Stimulated activated naive B cell treated with anti-CD40 and anti-IgM and Interleukin-4, amounts not matched to agents 10 μg/mL and 1 μg/mL and 100 μg/mL, for 72 hours (primary cell): ENCODE data around the gene DOC2B.
A peak's percentile ranks its signal among the peaks of the same experiment; 100 is the strongest.
"Not testable (repeated sequence)": the region's sequence is repeated elsewhere in the genome, so short reads cannot be mapped to it uniquely, and the experiment has no call there.

Source experiments
- ATAC-seq, 2 donors: fragments of 150-1000 bp; cut with Tn5 transposase; replicated peaks; 2 replicates each; pipeline ENCODE4 v1.10.0; 2021; ENCODE audit warnings: moderate library complexity in 1 of 2
- DNase-seq: peaks from one replicate; pipeline ENCODE4 v3.0.0; 2021
- H3K27ac Mint-ChIP-seq: one replicate; pipeline ENCODE4 v1.8.0; 2022; ENCODE audit warnings: mild to moderate bottlenecking, mixed read lengths
- H3K27me3 Mint-ChIP-seq, 2 donors: one replicate each; pipeline ENCODE4 v1.8.0; 2022; ENCODE audit warnings: mixed read lengths in 2 of 2
- H3K36me3 Mint-ChIP-seq, 2 donors: one replicate each; pipeline ENCODE4 v1.8.0; 2022; ENCODE audit warnings: mixed read lengths in 2 of 2, mild to moderate bottlenecking in 1 of 2
- H3K4me1 Mint-ChIP-seq, 2 donors: one replicate each; pipeline ENCODE4 v1.8.0; 2022; ENCODE audit warnings: mixed read lengths in 2 of 2, mild to moderate bottlenecking in 1 of 2
- H3K4me3 Mint-ChIP-seq, 2 donors: one replicate each; pipeline ENCODE4 v1.8.0; 2022; ENCODE audit warnings: mild to moderate bottlenecking in 2 of 2, mixed read lengths in 2 of 2, moderate library complexity in 1 of 2
- H3K9me3 Mint-ChIP-seq, 2 donors: one replicate each; pipeline ENCODE4 v1.8.0; 2022; ENCODE audit warnings: mixed read lengths in 2 of 2, mild to moderate bottlenecking in 1 of 2

Gene DOC2B

DNA sequence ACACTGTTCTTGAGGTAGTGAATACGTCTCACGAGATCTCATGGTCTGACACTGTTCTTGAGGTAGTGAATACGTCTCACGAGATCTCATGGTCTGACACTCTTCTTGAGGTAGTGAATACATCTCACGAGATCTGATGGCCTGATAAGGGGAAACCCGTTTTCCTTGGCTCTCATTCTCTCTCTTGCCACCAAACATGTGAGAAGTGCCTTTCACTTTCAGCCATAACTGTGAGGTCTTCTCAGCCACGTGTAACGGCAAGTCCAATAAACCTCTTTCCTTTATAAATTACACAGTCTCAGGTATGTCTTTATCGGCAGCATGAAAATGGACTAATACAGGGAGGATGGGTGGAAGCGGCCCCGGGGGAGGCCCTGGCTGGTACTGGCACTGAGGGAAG is 12.8 kb downstream of the DOC2B start:
- H3K36me3 Mint-ChIP-seq, H3K27ac Mint-ChIP-seq, H3K4me3 Mint-ChIP-seq, H3K9me3 Mint-ChIP-seq, H3K4me1 Mint-ChIP-seq, DNase-seq, ATAC-seq: not testable (repeated sequence)
- peaks cover 16 to 17% of the 10 kb centered on the region in 2 donors for H3K27me3 Mint-ChIP-seq

DNA sequence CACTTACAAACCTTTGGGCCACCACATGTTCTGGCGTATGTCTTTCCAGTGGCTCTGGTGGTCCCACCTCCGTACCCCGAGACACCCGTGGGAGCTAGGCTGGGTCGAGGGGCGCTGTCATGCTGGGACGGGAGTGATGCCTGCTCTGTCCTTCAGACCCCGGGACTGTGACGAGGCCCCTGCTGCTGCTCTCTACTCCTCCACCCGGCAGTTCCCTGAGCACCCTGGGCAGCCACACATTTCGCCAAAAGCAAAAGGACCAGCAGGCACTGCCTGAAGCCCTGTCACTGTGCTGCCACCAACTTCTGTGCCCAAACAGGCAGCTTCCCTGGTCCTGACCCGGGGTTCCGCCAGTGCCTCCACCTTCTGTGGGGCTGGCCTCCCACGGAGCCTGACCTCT is 15.5 kb downstream of the DOC2B start:
- DNase-seq (no peak), ATAC-seq (no peak)
- peaks cover 2 to 4% of the 10 kb centered on the region in 2 donors for H3K4me1 Mint-ChIP-seq
- no peaks in the 10 kb centered on the region for H3K9me3 Mint-ChIP-seq
- H3K36me3 Mint-ChIP-seq: no peaks in the 10 kb centered on the region
- H3K27me3 Mint-ChIP-seq: peaks cover 16 to 23% of the 10 kb centered on the region in 2 donors
- H3K4me3 Mint-ChIP-seq: no peak overlapping the region
- H3K27ac Mint-ChIP-seq: no peak overlapping the region

DNA sequence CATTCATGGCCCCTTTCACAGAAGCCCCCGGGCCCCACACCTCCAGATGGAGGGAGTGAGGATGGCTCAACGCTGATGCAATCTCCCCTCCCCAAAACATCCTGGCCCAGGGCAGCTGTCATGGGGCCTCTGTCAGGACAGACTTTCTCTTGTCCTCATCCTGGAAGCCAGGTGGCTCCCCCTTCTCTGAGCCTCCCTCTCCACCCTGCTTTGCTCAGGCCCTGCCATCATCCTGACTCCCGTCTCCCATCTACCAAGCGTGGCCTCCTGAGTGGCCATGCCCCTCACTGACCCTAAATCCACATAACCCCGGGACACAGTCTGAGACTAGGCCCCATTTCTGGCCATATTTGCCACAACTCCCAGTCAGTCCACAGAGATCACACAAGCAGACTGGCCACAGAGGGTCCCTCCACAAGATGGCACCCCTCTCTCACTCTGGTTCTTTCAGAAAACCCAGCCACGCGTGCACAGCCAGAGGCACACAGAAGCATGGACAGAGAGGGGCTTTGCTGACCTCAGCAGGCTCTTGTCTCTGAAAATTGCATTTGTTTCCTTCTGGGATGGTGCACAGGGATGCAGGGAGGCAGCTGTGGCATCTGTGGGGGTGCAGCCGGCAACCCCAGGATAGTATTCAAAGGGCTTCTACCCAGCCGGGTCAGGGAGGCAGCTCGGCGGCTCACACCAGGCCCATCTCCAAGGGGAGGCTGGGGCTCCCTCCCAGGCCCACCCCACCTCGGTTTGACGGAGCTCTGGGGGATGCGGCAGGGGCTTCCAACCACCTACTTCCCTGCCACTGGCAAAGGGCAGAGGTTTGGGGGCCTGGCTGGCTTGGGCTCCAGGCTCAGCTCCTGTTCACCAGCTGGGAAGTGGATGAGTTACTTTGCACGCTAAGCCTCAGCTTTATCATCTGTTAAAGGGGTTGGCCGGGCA is 16.9 kb downstream of the DOC2B start:
- H3K27me3 Mint-ChIP-seq: peaks cover 9 to 18% of the 10 kb centered on the region in 2 donors
- peaks cover 2 to 4% of the 10 kb centered on the region in 2 donors for H3K4me1 Mint-ChIP-seq
- no peak overlapping the region for H3K4me3 Mint-ChIP-seq
- DNase-seq: no peak
- H3K27ac Mint-ChIP-seq: no peak overlapping the region
- H3K9me3 Mint-ChIP-seq: no peaks in the 10 kb centered on the region
- peak; percentile 58 to 61 for ATAC-seq
- no peaks in the 10 kb centered on the region for H3K36me3 Mint-ChIP-seq

DNA sequence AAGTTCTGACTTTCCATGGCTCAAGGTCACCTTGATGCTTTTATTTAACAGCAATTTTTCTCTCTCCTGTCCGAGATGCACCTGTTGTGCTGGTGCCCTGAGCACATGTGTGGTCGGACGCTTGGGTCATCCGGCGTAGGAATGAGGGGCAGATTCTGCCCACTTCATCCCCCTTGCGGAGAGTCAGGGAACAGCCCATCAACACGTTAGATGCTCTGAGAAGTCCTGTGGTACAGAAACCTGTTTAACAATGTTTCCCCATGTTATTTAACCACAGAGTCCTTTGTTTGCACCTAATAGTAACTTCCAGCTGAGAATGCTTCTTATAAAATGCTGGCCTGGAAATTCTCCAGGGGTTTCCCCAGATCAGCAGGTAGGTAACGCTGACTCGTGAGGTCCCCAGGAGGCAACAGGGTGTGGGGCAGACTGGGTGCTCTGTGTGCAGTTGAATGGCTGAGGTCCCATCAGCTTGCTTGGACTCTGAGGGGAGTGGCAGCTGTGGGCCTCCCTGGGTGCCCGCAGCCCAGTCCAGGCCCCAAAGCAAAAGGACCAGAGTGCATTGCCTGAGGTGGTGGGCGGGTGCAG is 17.8 kb downstream of the DOC2B start:
- Mint-ChIP-seq H3K9me3 (no peaks in the 10 kb centered on the region), H3K27me3 (peaks cover 9 to 11% of the 10 kb centered on the region in 2 donors), H3K27ac (no peak overlapping the region), H3K4me1 (peaks cover 2 to 4% of the 10 kb centered on the region in 2 donors), H3K36me3 (no peaks in the 10 kb centered on the region), H3K4me3 (no peak overlapping the region)
- ATAC-seq (no peak), DNase-seq (no peak)

DNA sequence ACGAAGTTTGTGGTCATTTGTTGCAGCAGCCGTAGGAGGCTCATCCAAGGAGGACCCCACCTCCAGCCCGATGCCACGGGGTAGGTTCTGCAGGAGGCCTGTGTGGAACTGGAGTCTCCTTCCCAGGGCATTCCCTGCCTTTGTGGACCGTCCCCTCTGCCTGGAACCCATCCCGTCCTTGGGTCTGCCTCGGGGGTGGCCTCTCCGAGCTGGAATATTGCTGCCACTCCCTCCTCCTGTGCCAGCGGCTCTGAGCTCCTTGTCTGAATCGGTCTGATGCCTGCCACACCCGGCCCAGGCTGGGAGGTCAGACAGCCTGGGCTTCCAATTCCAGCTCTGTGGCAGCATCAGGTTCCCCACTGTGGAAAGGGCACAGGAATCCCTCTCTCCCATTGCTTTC is 18.8 kb downstream of the DOC2B start:
- no peak for DNase-seq
- no peaks in the 10 kb centered on the region for H3K9me3 Mint-ChIP-seq
- H3K27me3 Mint-ChIP-seq: peaks cover 11 to 14% of the 10 kb centered on the region in 2 donors
- H3K4me3 Mint-ChIP-seq: no peak overlapping the region
- peaks cover 2 to 4% of the 10 kb centered on the region in 2 donors for H3K4me1 Mint-ChIP-seq
- no peaks in the 10 kb centered on the region for H3K36me3 Mint-ChIP-seq
- ATAC-seq: no peak
- H3K27ac Mint-ChIP-seq: no peak overlapping the region

DNA sequence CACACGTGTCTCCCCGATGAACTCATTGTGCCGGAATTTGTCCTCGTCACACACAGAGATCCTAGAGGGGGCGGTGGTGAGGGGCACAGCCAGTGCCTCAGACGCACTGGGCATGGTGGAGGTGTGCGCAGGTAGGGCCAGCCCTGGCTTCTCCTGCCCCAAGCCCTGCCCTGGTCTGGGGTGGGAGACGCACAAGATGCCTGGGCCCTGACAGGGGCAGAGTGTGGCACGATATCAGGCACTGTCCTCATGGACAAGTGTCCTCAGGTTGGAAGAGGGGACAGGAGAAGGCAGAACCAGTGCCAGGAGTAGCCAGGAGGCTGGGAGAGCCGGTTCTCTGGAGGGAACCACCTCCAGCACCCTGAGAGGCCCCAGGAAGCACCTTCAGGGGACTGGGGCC is 20.0 kb downstream of the DOC2B start:
- H3K27me3 Mint-ChIP-seq: peaks cover 11 to 22% of the 10 kb centered on the region in 2 donors
- no peak overlapping the region for H3K27ac Mint-ChIP-seq
- H3K4me1 Mint-ChIP-seq: peaks cover 2 to 4% of the 10 kb centered on the region in 2 donors
- H3K9me3 Mint-ChIP-seq: no peaks in the 10 kb centered on the region
- no peaks in the 10 kb centered on the region for H3K36me3 Mint-ChIP-seq
- no peak for DNase-seq
- no peak for ATAC-seq
- H3K4me3 Mint-ChIP-seq: no peak overlapping the region

DNA sequence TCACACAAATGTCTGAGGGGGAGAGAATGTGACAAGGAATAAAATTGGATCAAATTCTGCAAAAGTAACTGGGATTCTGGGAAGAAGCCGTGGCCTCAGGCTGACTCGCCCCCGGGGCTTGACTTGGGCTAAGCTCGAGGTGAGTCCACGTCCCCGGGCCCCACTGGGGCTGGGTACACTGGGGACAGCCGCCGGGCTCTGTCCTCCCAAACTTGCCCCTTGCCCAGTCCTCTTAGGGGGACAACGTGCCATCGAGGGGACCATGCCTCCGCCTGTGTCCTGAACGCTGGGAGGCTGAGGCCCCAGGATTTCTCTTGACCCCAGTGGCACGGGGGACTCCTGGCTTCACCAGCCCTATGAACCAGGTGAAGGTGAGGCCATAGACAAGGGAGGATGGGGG is 21.1 kb downstream of the DOC2B start:
- peaks cover 11 to 24% of the 10 kb centered on the region in 2 donors for H3K27me3 Mint-ChIP-seq
- no peaks in the 10 kb centered on the region for H3K36me3 Mint-ChIP-seq
- no peak overlapping the region for H3K4me3 Mint-ChIP-seq
- ATAC-seq (no peak), DNase-seq (no peak)
- H3K9me3 Mint-ChIP-seq: no peaks in the 10 kb centered on the region
- H3K27ac Mint-ChIP-seq: no peak overlapping the region
- H3K4me1 Mint-ChIP-seq: peaks cover 2 to 4% of the 10 kb centered on the region in 2 donors

DNA sequence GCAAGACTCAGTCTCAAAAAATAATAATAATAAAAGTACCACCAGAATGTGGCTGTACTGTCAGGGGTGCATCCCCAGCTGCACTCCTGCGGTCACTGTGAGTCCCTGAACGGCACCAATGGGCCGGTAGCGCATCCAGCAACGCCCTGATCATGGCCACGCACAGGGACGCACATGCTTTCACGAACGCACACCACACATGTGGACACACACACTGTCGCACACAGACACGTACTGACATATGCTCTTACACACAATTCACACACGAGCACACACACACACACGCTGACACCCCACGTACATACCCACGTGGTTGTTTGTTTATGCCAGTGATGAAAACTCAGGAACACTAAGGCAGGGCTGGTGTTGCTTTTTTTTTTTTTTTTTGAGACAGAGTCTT is 21.8 kb downstream of the DOC2B start:
- Mint-ChIP-seq H3K27ac (no peak overlapping the region), H3K4me3 (no peak overlapping the region), H3K4me1 (peaks cover 2 to 4% of the 10 kb centered on the region in 2 donors), H3K36me3 (no peaks in the 10 kb centered on the region), H3K27me3 (peaks cover 11 to 24% of the 10 kb centered on the region in 2 donors), H3K9me3 (no peaks in the 10 kb centered on the region)
- ATAC-seq: no peak
- DNase-seq: no peak

DNA sequence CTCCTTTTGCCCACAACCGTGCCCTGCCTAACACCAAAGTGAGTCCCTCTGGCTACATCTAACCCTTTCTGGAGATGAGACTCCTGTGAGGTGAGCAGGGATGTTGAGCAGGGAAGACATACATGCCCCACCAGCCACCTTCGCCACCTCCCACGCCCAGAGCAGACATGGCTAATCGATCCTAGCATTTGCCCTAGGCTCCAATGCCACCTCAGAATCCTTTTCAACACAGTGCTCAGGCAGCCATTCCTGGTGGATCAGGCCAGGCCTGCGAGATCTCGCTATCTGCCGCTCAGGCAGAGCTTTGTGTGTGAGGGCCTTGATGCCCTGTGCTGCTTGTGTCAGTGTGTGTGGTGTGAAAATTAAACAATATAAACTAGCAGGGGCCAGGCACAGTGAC is 23.1 kb downstream of the DOC2B start:
- Mint-ChIP-seq H3K27me3 (peaks cover 10 to 24% of the 10 kb centered on the region in 2 donors), H3K27ac (no peak overlapping the region), H3K4me3 (no peak overlapping the region), H3K4me1 (peaks cover 0 to 2% of the 10 kb centered on the region in 2 donors), H3K36me3 (no peaks in the 10 kb centered on the region), H3K9me3 (no peaks in the 10 kb centered on the region)
- DNase-seq (no peak), ATAC-seq (no peak)

DNA sequence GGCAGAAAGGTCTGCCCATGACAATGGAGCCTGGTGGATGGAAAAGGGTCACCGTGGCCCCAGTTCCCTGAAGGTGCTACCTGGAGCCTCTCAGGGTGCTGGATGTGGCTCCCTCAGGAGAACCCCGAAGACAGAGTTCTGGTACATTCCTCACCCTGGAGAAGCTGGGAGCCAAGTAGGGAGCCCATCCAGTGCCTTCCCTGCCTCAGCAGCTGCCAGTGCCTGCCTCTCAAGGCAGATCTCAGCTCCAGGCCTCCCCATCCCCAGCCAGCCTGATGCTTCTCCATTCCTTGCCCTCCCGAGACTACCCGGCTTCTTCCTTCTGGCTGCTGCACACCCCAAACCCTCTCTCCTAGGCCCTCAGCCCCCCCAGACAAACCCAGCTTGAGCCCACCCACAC is 23.5 kb downstream of the DOC2B start:
- Mint-ChIP-seq H3K27me3 (peaks cover 10 to 24% of the 10 kb centered on the region in 2 donors), H3K27ac (no peak overlapping the region), H3K9me3 (no peaks in the 10 kb centered on the region), H3K36me3 (no peaks in the 10 kb centered on the region), H3K4me1 (no peaks in the 10 kb centered on the region), H3K4me3 (no peak overlapping the region)
- no peak for ATAC-seq
- no peak for DNase-seq

DNA sequence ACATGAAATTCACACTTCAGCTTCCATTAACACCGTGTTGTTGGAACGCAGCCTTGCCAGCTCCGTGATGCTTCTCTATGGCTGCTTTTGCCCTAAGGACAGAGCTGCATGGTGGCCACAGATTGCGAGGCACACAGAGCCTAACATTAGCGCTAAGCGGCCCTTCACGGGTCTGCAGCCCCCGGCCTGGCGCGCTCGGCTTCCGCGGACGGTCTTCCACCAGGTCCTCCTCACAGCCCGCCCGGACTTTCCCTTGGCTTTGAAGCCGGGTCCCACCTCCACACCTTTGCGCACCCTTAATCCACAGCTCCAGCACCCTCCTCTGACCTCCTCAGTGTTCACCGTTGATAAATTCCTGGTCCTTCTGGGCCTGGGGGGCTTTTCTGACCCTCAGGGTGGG is 24.5 kb downstream of the DOC2B start:
- H3K4me1 Mint-ChIP-seq: no peaks in the 10 kb centered on the region
- H3K36me3 Mint-ChIP-seq: no peaks in the 10 kb centered on the region
- H3K4me3 Mint-ChIP-seq: no peak overlapping the region
- H3K27me3 Mint-ChIP-seq: peaks cover 10 to 27% of the 10 kb centered on the region in 2 donors
- ATAC-seq (no peak), DNase-seq (no peak)
- peak overlapping the region; percentile 31 for H3K27ac Mint-ChIP-seq
- H3K9me3 Mint-ChIP-seq: no peaks in the 10 kb centered on the region

DNA sequence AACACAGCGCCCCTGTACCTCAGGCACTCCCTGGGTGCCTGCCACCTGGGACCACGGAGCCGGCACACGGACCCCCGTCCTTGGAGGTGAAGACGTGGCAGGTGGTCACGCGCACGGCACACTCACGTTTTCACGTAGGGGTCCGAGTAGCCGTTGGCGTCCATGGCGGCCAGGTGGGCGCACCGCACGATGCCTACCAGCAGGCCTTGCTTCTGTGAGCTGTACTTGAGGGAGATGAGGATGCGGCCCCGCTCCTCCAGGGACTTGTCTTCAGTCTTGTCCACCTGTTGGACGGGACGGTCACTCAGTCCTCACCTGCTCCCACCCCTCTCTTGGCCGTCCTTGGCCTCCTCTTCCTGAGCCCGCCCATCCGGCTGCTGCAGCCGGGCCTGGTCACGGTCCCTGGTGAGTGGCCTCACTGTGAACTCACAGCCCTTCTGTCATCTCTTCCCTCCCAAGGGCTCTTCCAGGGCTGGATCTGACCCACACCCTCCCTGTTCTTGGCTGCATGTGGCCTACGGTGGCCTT is 25.3 kb downstream of the DOC2B start:
- no peaks in the 10 kb centered on the region for H3K36me3 Mint-ChIP-seq
- H3K27ac Mint-ChIP-seq: no peak overlapping the region
- H3K4me3 Mint-ChIP-seq: no peak overlapping the region
- no peaks in the 10 kb centered on the region for H3K9me3 Mint-ChIP-seq
- H3K4me1 Mint-ChIP-seq: no peaks in the 10 kb centered on the region
- DNase-seq (no peak), ATAC-seq (no peak)
- peaks cover 11 to 26% of the 10 kb centered on the region in 2 donors for H3K27me3 Mint-ChIP-seq

DNA sequence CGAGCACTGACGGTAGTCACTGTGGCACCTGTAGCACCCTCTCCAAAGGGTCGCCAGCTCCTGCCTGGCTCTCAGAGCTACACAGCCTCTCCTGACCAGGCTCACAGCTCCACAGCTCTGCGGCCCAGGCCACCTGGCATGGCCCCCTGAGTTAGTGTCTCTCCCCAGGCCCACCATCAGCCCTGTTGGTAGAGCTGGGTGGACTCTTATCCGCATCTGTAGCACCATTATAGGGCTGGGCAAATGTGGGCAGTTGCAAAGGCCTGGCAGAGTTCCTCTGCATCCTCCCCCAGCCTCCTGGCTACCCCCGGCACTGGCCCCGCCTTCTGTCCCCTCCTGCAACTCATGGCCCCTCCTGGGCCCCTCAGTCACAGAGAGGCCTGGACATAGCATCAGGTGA is 25.9 kb downstream of the DOC2B start:
- peaks cover 11 to 22% of the 10 kb centered on the region in 2 donors for H3K27me3 Mint-ChIP-seq
- H3K36me3 Mint-ChIP-seq: no peaks in the 10 kb centered on the region
- H3K27ac Mint-ChIP-seq: no peak overlapping the region
- no peak overlapping the region for H3K4me3 Mint-ChIP-seq
- H3K4me1 Mint-ChIP-seq: no peaks in the 10 kb centered on the region
- no peak for DNase-seq
- no peaks in the 10 kb centered on the region for H3K9me3 Mint-ChIP-seq
- no peak for ATAC-seq

DNA sequence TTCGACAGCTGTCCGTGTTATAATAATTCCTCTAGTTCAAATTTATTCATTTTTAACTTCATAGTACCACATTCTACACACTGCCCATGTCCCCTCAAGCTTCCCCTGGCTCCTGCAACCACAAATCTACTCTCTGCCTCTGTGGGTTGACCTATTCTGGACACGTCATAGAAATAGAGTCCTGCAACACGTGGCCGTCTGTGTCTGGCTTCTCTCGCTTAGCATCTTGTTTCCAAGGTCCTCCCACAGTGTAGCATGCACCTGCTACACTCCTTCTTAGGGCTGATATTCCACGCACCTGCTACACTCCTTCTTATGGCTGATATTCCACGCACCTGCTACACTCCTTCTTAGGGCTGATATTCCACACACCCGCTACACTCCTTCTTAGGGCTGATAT is 27.6 kb downstream of the DOC2B start:
- Mint-ChIP-seq H3K27me3 (peaks cover 15 to 29% of the 10 kb centered on the region in 2 donors), H3K36me3 (no peaks in the 10 kb centered on the region), H3K27ac (no peak overlapping the region)

More for the DNA sequence above, 27.6 kb downstream of the DOC2B start:
- DNase-seq: no peak
- ATAC-seq: no peak
- Mint-ChIP-seq H3K4me1 (no peaks in the 10 kb centered on the region), H3K9me3 (no peaks in the 10 kb centered on the region), H3K4me3 (no peak overlapping the region)
